Esophagus muscularis mucosa (tissue), 4 donors: Measurements from ENCODE around the gene VSTM2A.

ENCODE experiments used
- CTCF ChIP-seq, 3 experiments: fragments of 200-600 bp in 2 of 3; fragments of 450-650 bp in 1 of 3; sonication (generic) in 2 of 3; IDR thresholded peaks; one replicate each; pipeline ENCODE4 v1.5.1; 2017 to 2019; ENCODE audit warnings: antibody characterized with exemption in 3 of 3, mild to moderate bottlenecking in 2 of 3, moderate library complexity in 1 of 3
- EP300 ChIP-seq: sonication (generic); formaldehyde crosslinking; IDR thresholded peaks from one replicate; pipeline ENCODE4 v1.6.1; 2017; ENCODE audit warnings: antibody characterized with exemption
- POLR2A ChIP-seq: fragments of 450-650 bp; IDR thresholded peaks from one replicate; pipeline ENCODE4 v1.6.1; 2017; ENCODE audit warnings: antibody characterized with exemption, moderate library complexity, mild to moderate bottlenecking, low read depth
- POLR2AphosphoS5 ChIP-seq, 2 donors: sonication (generic); formaldehyde crosslinking; IDR thresholded peaks; one replicate each; pipeline ENCODE4 v1.6.1; 2017; ENCODE audit warnings: antibody characterized with exemption in 2 of 2

GRCh38 chr7:54560198-54560597, 18.0 kb downstream of the VSTM2A start:
- TF ChIP-seq CTCF (IDR thresholded peaks at IDR 0.05): no peak
- TF ChIP-seq POLR2AphosphoS5 (IDR thresholded peaks at IDR 0.05): no peak
- no peak for TF ChIP-seq EP300
- TF ChIP-seq POLR2A: no peak
